ENCODE data around the gene ADCYAP1R1. TPM values are rescaled to one million over a fixed set of nuclear protein-coding genes. Genes with fewer than 3 reads are reported as not detected.

Gene ADCYAP1R1
- total RNA-seq, result 1.9 TPM

GRCh38 chr7:31051598-31052486 is at the start of gene ADCYAP1R1:
ADCYAP1R1 (plus strand) TSS chr7:31052308; CDS start chr7:31063265, 10,957 bp downstream.

Small RNA genes lying within 50 kb of the gene (small RNA-seq; reads per million reads assigned to genes)
- gene AC006466.1 (ENCODE audit: low replicate concordance), result not detected

Other genes with a start within 250 kb of the ADCYAP1R1 start
- 143 TPM for gene AQP1, start 140.5 kb upstream of the ADCYAP1R1 start, total RNA-seq
- not detected for gene GHRHR, start 88.4 kb upstream of the ADCYAP1R1 start, total RNA-seq